HG03439 (cell line): ENCODE results near the gene OR14A16.

Experiments used
- ATAC-seq: cut with Tn5 transposase; IDR thresholded peaks from one replicate; pipeline ENCODE4 v1.9.1; 2021; ENCODE audit warnings: mild to moderate bottlenecking, moderate library complexity; ENCODE audit not compliant: unreplicated experiment

OR14A16 gene, protein sequence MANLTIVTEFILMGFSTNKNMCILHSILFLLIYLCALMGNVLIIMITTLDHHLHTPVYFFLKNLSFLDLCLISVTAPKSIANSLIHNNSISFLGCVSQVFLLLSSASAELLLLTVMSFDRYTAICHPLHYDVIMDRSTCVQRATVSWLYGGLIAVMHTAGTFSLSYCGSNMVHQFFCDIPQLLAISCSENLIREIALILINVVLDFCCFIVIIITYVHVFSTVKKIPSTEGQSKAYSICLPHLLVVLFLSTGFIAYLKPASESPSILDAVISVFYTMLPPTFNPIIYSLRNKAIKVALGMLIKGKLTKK

GRCh38 chr1:247824023-247824422 is at the start of gene OR14A16:
Gene OR14A16, minus strand, starts transcription at chr1:247824119. Its CDS starts 8,390 bp downstream, at chr1:247815729.
- no peak for ATAC-seq

GRCh38 chr1:247865416-247865815 is 41.5 kb upstream of the OR14A16 start:
- ATAC-seq: no peak

DNA sequence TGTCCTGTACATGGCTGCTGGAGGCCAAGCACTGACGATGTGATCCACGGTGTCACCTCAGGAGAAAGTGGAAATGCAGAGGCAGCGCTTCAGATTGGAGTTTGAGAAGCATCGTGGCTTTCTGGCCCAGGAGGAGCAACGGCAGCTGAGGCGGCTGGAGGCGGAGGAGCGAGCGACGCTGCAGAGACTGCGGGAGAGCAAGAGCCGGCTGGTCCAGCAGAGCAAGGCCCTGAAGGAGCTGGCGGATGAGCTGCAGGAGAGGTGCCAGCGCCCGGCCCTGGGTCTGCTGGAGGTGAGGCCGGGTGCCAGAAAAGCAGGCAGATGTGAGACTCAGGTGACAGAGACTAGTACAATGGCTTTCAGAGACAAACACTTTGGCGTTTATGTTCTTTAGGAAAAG is 40.7 kb upstream of the OR14A16 start:
- no peak for ATAC-seq

GRCh38 chr1:247862756-247863155 is 38.8 kb upstream of the OR14A16 start:
- ATAC-seq: no peak

DNA sequence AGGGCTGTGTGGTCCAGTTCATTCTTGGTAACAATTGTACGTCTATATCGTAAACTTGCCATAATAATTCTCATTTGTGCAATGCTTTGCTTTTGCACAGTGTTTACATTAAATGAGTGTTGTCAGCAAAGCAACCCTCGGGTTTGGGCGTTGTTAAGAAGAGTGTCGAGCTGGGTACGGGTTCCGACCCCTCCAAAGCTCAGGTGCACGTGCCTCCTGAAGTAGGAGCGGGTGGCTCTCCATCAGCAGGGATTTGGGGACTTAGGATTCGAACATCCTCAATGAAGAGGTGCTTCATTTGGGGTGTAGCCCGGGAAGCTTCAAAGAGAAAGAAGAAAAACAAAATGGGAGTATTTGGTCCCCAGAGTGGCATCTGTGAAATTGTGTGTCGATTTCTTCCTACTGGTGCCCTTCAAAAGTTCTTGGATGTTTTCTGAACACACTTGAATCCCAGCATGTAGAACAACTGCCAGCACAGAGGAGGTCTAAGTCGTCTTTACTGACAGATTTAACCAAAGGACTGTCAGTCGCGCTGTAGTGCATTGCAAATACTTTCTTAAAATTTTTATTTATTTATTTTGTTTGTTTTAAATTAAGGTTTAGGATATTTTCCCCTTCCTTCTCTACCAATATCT is 34.2 kb upstream of the OR14A16 start:
- no peak for ATAC-seq

DNA sequence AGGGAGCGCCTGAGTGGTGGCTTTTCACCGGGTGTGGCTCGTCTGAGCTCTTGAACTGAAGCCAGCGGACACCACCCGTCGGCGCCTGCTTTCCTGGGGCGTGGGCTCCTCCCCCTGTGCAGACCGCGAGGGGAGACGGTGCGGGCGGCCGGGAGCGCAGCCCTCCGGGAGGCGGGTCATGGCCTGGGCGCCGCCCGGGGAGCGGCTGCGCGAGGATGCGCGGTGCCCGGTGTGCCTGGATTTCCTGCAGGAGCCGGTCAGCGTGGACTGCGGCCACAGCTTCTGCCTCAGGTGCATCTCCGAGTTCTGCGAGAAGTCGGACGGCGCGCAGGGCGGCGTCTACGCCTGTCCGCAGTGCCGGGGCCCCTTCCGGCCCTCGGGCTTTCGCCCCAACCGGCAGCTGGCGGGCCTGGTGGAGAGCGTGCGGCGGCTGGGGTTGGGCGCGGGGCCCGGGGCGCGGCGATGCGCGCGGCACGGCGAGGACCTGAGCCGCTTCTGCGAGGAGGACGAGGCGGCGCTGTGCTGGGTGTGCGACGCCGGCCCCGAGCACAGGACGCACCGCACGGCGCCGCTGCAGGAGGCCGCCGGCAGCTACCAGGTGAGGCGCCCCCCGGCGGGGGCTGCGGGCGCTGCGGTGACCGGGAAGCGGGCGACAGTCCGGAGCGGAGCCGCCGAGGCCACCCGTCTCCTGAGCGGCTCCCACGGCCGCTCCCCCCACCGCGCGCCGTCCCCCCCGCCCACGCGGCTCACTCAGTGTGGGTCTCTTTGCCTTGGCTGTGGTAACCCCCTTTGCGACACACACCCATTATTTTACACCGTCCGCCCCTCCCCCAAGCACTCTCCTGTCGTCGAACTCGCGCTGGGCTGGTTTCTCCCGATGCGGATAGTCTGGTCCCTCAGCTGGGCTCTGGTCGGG is 33.4 kb upstream of the OR14A16 start, which contains the start of gene TRIM58:
Gene TRIM58, plus strand, starts transcription at position 119 of the 916 bp plus-strand sequence. Its CDS starts 60 bp downstream, at position 179.
- ATAC-seq: no peak

DNA sequence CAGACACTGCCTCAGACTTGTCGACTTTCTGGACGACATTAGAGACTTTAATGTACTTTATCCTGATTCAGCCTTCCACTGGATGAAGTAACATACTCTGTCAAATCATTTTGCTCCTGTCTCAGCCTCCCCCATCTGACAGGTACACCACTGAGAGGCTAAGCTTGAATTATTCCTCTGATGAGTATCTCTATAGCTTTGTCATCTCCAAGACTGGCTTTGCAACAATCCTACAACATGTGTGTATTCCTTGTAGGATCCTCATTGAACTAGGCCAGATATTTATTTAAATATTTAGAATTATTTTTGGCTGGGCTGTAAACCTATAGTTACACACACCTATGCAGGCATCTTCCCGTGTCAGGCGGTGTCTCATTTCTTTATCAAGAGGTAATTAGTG is 32.0 kb upstream of the OR14A16 start:
- no peak for ATAC-seq

GRCh38 chr1:247854899-247855545 is 31.1 kb upstream of the OR14A16 start:
- no peak for ATAC-seq

DNA sequence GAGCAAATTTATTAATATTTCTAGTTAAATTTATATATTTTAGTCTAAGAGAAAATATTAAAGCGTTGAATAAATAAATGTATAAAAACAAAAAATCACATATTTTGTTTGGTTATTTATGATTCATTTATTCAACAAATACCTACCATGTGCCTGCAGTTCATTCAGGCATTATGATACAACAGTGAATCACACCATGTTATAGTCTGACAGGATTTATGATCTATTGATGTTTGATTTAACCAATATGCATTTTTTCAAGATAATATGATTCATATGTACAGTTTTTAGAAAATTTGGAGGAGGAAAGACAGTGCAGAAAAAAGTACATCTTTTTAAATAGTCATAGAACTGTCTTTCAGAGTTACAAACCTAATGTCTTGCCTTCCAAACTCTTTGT is 25.7 kb upstream of the OR14A16 start:
- no peak for ATAC-seq

DNA sequence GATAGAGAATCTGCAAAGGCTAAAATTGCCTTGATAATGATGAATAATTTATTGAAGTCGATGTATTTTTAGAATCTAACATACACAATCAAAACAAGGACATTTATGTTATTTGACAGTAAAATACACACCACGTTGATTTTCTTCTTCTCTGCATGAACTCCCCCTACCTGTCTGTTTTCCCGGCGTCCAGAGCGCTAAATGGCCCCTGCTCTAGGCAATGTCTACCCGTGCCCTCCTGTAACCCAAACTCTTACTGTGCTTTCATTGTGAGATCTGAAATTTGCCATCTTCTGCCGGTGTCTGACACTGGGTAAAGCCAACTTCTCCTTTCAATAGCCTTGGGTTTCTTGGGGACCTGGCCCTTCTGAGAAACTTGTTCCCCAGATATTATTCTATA is 24.4 kb upstream of the OR14A16 start:
- ATAC-seq: no peak

DNA sequence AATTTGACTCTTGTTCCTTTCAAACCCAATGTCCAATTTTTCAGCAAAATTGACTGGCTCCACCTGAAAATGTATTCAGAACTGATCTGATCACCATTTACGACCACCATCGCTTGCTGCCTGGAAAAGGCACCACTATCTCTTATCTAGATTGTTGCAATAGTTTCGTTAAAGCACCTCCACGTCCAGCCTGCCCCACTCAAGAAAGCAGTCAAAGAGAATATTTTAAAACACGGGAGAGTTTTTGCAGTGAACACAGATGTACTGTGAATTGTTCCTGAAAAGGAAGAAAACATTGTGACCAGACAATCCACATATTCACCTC is 21.7 kb upstream of the OR14A16 start:
- ATAC-seq: no peak

GRCh38 chr1:247845011-247845692 is 21.2 kb upstream of the OR14A16 start:
- ATAC-seq: no peak

DNA sequence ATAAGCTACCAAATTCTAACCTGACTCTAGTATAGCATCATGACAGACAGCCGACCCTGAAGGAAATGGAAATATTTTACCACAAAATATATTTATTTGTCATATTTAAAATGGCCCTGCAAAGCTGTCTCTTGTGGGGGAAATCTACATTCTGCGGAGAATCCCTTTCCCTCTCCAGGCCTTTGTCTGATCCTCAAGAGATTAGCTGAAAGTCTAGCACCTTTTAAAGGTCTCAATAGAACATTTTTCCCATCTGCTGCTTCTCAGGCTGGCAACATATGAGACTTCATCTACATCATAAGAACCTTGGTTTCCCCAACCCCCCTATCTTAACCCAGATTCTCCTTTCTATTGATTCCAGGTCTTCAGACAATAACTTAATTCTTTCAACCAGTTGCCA is 19.5 kb upstream of the OR14A16 start:
- no peak for ATAC-seq

DNA sequence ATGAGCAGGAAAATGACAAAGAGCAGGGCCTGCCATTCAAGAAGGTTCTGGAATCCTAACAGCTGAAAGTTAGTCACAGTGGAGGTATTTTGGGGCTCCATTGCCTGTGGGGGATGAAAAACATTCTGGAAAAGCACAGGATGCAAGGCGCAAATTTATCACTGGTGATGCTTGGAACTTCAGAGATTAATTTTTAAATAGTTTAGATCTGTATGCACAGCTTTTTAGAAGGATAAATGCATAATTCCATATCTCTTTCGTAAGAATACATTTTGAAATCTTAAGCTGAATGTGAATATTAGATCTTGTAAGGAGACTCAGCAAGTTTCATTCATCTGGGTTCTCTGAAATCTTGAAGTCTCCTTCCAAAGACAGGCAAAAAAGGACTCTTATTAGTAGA is 17.9 kb upstream of the OR14A16 start, which contains the start of gene OR11L1:
Gene OR11L1, minus strand, starts transcription at position 101 of the 400 bp plus-strand sequence. Its CDS starts 0 bp downstream, at position 101.
- ATAC-seq: no peak

GRCh38 chr1:247840818-247841217 is 16.9 kb upstream of the OR14A16 start:
- no peak for ATAC-seq

GRCh38 chr1:247833601-247834000 is 9.7 kb upstream of the OR14A16 start:
- no peak for ATAC-seq

- ATAC-seq: no peak
Measured at GRCh38 chr1:247829656-247830055, 5.7 kb upstream of the OR14A16 start.

GRCh38 chr1:247825362-247825761 is 1.4 kb upstream of the OR14A16 start:
- no peak for ATAC-seq

GRCh38 chr1:247822060-247822459 is 1.9 kb downstream of the OR14A16 start:
- no peak for ATAC-seq

- no peak for ATAC-seq
Measured at GRCh38 chr1:247812637-247813036, 11.3 kb downstream of the OR14A16 start.
